Hepatocyte (in vitro differentiated cells): Measurements from ENCODE around the gene CEP112. TPM values are rescaled to one million over a fixed set of nuclear protein-coding genes. Genes with fewer than 3 reads are reported as not detected.

Experiments used
- DNase-seq: peaks from one replicate; pipeline ENCODE4 v3.0.0-alpha.2; 2016; ENCODE audit warnings: low spot score
- H2AFZ ChIP-seq: fragments of 200-600 bp; sonication (generic); 2 replicates; pipeline ENCODE4 v1.6.0; 2016; ENCODE audit warnings: antibody characterized with exemption, mild to moderate bottlenecking
- H3K27ac ChIP-seq: fragments of 200-600 bp; sonication (generic); 2 replicates; pipeline ENCODE4 v1.5.1; 2016; ENCODE audit warnings: mild to moderate bottlenecking
- H3K27me3 ChIP-seq: fragments of 200-600 bp; sonication (generic); 2 replicates; pipeline ENCODE4 v1.6.1; 2016
- H3K36me3 ChIP-seq: fragments of 200-600 bp; sonication (generic); replicated peaks from 2 replicates; pipeline ENCODE4 v1.5.1; 2016; ENCODE audit warnings: low read depth; ENCODE audit not compliant: insufficient read depth
- H3K4me1 ChIP-seq: fragments of 200-600 bp; sonication (generic); 2 replicates; pipeline ENCODE4 v1.5.1; 2016; ENCODE audit warnings: mild to moderate bottlenecking, moderate library complexity; ENCODE audit not compliant: insufficient read depth
- H3K4me2 ChIP-seq: fragments of 200-600 bp; sonication (generic); 2 replicates; pipeline ENCODE4 v1.6.0; 2016
- H3K4me3 ChIP-seq: fragments of 200-600 bp; sonication (generic); 2 replicates; pipeline ENCODE4 v1.5.1; 2016; ENCODE audit warnings: mild to moderate bottlenecking
- H3K79me2 ChIP-seq: fragments of 200-600 bp; sonication (generic); 2 replicates; pipeline ENCODE4 v1.6.0; 2017; ENCODE audit warnings: mild to moderate bottlenecking
- H3K9me2 ChIP-seq: fragments of 200-600 bp; sonication (generic); replicated peaks from 2 replicates; pipeline ENCODE4 v1.6.0; 2017; ENCODE audit warnings: mild to moderate bottlenecking; ENCODE audit not compliant: insufficient read depth
- H3K9me3 ChIP-seq: fragments of 200-600 bp; sonication (generic); 2 replicates; pipeline ENCODE4 v1.5.1; 2016; ENCODE audit warnings: low read depth, mild to moderate bottlenecking
- H4K20me1 ChIP-seq: fragments of 200-600 bp; sonication (generic); 2 replicates; pipeline ENCODE4 v1.6.0; 2016; ENCODE audit warnings: mild to moderate bottlenecking; ENCODE audit not compliant: insufficient read depth, poor library complexity, severe bottlenecking
- EZH2 ChIP-seq: fragments of 200-600 bp; sonication (generic); IDR thresholded peaks from 2 replicates; pipeline ENCODE4 v1.6.1; 2016; ENCODE audit warnings: antibody characterized with exemption, mild to moderate bottlenecking, borderline replicate concordance
- EZH2phosphoT487 ChIP-seq: fragments of 200-600 bp; sonication (generic); IDR thresholded peaks from one replicate; pipeline ENCODE4 v1.6.1; 2018; ENCODE audit warnings: antibody characterized with exemption, mild to moderate bottlenecking, low read depth, moderate library complexity; ENCODE audit not compliant: unreplicated experiment, severe bottlenecking
- WGBS: methylation state at CpG from one replicate; pipeline ENCODE4 v1.1.6; 2016; ENCODE audit warnings: low lambda C conversion rate; ENCODE audit errors: missing lambda C conversion rate; 5-methylcytosine and 5-hydroxymethylcytosine counted together
- polyA plus RNA-seq: library from polyadenylated mRNA; unstranded; fragments of >200 nt; fragmentation: Nextera tagmentation; extraction: Ambion mirVana; gene quantifications from 2 replicates; pipeline ENCODE4 v1.2.1, GENCODE V29; 2016
- total RNA-seq: library from RNA; depleted of rRNA; stranded (reverse); fragments of >200 nt; gene quantifications from 2 replicates; pipeline ENCODE4 v1.2.3, GENCODE V29; 2014
- TF ChIP-seq, protein P1 (sequence below): fragments of 200-600 bp; sonication (generic); IDR thresholded peaks from 2 replicates; pipeline ENCODE4 v1.5.1; 2016; ENCODE audit warnings: antibody characterized with exemption, mild to moderate bottlenecking; ENCODE audit not compliant: poor library complexity

The CEP112 gene
- total and polyA plus RNA-seq, 2 experiments from 2014 or later, result 7.1 to 9.7 TPM

DNA sequence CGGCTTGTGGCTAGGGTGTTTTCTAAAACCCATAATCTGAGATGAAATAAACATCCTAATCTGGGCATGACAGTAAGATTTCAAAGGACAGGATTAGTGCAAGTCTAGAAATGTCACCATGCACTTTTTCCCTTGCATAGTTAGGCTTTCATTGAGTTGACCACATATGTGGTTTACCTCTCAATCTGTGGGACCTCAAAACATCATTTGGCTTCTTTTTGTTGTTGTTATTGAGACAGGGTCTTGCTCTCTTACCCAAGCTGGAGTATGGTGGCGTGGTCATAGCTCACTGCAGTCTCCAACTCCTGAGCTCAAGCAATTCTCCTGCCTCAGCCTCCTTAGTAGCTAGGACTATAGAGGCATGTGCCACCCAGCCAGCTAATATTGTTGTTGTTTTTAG, 197.8 kb downstream of the CEP112 start:
- H3K79me2 ChIP-seq, result no peaks in the 10 kb centered on the region
- no peaks in the 10 kb centered on the region for H3K27me3 ChIP-seq
- no peak overlapping the region for H3K4me2 ChIP-seq
- no peaks in the 10 kb centered on the region for H4K20me1 ChIP-seq
- TF ChIP-seq, protein P1, sequence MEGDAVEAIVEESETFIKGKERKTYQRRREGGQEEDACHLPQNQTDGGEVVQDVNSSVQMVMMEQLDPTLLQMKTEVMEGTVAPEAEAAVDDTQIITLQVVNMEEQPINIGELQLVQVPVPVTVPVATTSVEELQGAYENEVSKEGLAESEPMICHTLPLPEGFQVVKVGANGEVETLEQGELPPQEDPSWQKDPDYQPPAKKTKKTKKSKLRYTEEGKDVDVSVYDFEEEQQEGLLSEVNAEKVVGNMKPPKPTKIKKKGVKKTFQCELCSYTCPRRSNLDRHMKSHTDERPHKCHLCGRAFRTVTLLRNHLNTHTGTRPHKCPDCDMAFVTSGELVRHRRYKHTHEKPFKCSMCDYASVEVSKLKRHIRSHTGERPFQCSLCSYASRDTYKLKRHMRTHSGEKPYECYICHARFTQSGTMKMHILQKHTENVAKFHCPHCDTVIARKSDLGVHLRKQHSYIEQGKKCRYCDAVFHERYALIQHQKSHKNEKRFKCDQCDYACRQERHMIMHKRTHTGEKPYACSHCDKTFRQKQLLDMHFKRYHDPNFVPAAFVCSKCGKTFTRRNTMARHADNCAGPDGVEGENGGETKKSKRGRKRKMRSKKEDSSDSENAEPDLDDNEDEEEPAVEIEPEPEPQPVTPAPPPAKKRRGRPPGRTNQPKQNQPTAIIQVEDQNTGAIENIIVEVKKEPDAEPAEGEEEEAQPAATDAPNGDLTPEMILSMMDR, result no peak
- no peak for TF ChIP-seq EZH2phosphoT487
- TF ChIP-seq EZH2, result no peak
- H2AFZ ChIP-seq, result no peak overlapping the region
- H3K9me3 ChIP-seq, result no peaks in the 10 kb centered on the region
- WGBS, result 87% methylated on average over 2 of the region's 2 CpGs
- no peaks in the 10 kb centered on the region for H3K9me2 ChIP-seq
- DNase-seq, result no peak
- no peak overlapping the region for H3K4me3 ChIP-seq
- H3K4me1 ChIP-seq, result no peaks in the 10 kb centered on the region
- H3K36me3 ChIP-seq, result no peaks in the 10 kb centered on the region
- no peak overlapping the region for H3K27ac ChIP-seq

DNA sequence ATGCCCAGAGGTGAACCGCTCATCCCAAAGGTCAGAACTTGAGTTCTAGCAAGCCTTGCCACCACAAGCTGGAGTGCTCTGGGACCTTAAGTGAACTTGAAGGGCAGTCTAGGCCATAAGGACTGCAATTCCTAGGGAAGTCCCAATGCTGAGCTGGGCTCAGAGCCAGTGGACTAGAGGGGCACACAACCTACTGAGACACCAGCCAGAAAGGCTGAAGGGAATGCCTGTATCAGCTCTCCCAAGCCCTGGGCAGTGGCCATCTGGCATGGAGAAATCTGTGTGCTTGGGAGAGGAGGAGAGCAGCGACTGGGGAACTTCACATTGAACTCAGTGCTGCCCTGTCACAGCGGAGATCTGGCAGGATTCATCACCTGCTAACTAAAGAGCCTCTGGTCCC, 201.3 kb downstream of the CEP112 start:
- WGBS, result 86% methylated on average over 3 of the region's 3 CpGs
- Histone ChIP-seq H4K20me1 (no peaks in the 10 kb centered on the region), H3K4me2 (no peak overlapping the region), H3K9me3 (no peaks in the 10 kb centered on the region), H3K27ac (no peak overlapping the region), H3K4me1 (no peaks in the 10 kb centered on the region), H3K36me3 (no peaks in the 10 kb centered on the region), H3K27me3 (no peaks in the 10 kb centered on the region), H3K4me3 (no peak overlapping the region), H3K9me2 (no peaks in the 10 kb centered on the region), H2AFZ (no peak overlapping the region), H3K79me2 (no peaks in the 10 kb centered on the region)
- no peak for DNase-seq
- TF ChIP-seq, protein P1, result no peak
- no peak for TF ChIP-seq EZH2
- TF ChIP-seq EZH2phosphoT487, result no peak

DNA sequence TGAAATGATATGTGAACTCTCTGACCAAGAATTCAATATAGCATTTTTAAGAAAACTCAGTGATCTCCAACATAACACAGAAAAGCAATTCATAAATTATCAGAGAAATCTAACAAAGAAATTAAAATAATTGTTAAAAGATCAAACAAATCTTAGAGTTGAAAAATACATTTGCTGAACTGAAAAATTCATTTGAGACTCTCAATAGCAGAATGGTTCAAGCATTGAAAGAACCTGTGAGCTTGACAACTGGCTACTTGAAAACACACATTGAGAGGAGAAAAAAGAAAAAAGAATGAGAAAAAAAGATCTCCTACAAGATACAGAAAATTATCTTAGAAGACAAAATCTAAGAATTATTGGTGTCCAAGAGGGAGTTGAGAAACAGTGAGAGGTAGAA, 203.5 kb downstream of the CEP112 start:
- H2AFZ ChIP-seq, result no peak overlapping the region
- no peaks in the 10 kb centered on the region for H3K27me3 ChIP-seq
- TF ChIP-seq, protein P1, result no peak
- no peak for TF ChIP-seq EZH2
- TF ChIP-seq EZH2phosphoT487, result no peak
- no peak for DNase-seq
- no peaks in the 10 kb centered on the region for H3K9me3 ChIP-seq
- no peak overlapping the region for H3K27ac ChIP-seq
- no peaks in the 10 kb centered on the region for H3K4me1 ChIP-seq
- H3K79me2 ChIP-seq, result no peaks in the 10 kb centered on the region
- no peaks in the 10 kb centered on the region for H4K20me1 ChIP-seq
- no peak overlapping the region for H3K4me2 ChIP-seq
- H3K9me2 ChIP-seq, result no peaks in the 10 kb centered on the region
- H3K4me3 ChIP-seq, result no peak overlapping the region
- H3K36me3 ChIP-seq, result no peaks in the 10 kb centered on the region

DNA sequence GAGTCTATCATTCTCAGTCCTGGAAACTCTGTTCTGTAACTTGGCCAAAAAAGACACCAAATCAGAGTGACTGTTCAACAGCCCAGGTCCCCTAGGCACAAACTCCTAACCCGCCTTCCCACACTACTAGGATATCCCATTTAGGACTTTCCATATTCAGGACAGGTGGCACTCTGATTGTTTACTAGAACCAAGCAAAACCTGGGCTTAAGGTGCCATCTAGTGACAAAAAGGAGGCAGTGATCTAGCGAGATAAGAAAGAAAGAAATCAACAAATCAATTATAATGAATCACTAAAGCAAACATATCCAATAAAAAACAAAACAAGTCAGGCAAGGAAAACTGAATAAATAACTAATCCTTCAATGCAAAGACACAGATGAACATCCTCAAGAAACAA, 203.9 kb downstream of the CEP112 start:
- peak; percentile 35 for DNase-seq

More for the DNA sequence above, 203.9 kb downstream of the CEP112 start:
- no peak overlapping the region for H3K4me3 ChIP-seq
- no peak overlapping the region for H2AFZ ChIP-seq
- no peaks in the 10 kb centered on the region for H3K36me3 ChIP-seq
- WGBS, result 54% methylated on average over 2 of the region's 2 CpGs
- H3K27ac ChIP-seq, result no peak overlapping the region
- TF ChIP-seq EZH2phosphoT487 (no peak), EZH2 (no peak)
- TF ChIP-seq, protein P1, result peak; percentile 57
- H3K9me3 ChIP-seq, result no peaks in the 10 kb centered on the region
- H3K4me1 ChIP-seq, result no peaks in the 10 kb centered on the region
- no peaks in the 10 kb centered on the region for H4K20me1 ChIP-seq
- no peak overlapping the region for H3K4me2 ChIP-seq
- no peaks in the 10 kb centered on the region for H3K9me2 ChIP-seq
- no peaks in the 10 kb centered on the region for H3K79me2 ChIP-seq
- H3K27me3 ChIP-seq, result no peaks in the 10 kb centered on the region
